Measurements from ENCODE around the gene CSF2RB.

Gene CSF2RB

GRCh38 chr22:36936362-36937116 lies 23.1 kb downstream of the CSF2RB start:
- no peak overlapping the region for H3K4me3 ChIP-seq (ENCODE audit: low read length)
- no peak for DNase-seq (ENCODE audit: low read depth)
- TF ChIP-seq CTCF (conservative IDR thresholded peaks at IDR 0.05; ENCODE audit: low read length) = no peak

- no peak overlapping the region for H3K4me3 ChIP-seq (ENCODE audit: low read length)
- DNase-seq (ENCODE audit: low read depth) = no peak
- TF ChIP-seq CTCF (conservative IDR thresholded peaks at IDR 0.05; ENCODE audit: low read length) = no peak
Observed at GRCh38 chr22:36937319-36938027, 24.0 kb downstream of the CSF2RB start.

DNA sequence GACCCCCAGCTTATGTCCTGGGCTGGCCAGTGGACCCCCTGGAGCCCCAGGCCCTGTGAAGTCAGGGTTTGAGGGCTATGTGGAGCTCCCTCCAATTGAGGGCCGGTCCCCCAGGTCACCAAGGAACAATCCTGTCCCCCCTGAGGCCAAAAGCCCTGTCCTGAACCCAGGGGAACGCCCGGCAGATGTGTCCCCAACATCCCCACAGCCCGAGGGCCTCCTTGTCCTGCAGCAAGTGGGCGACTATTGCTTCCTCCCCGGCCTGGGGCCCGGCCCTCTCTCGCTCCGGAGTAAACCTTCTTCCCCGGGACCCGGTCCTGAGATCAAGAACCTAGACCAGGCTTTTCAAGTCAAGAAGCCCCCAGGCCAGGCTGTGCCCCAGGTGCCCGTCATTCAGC lies 24.6 kb downstream of the CSF2RB start:
- no peak overlapping the region for H3K4me3 ChIP-seq (ENCODE audit: low read length)
- TF ChIP-seq CTCF (conservative IDR thresholded peaks at IDR 0.05; ENCODE audit: low read length) = no peak
- no peak for DNase-seq (ENCODE audit: low read depth)

DNA sequence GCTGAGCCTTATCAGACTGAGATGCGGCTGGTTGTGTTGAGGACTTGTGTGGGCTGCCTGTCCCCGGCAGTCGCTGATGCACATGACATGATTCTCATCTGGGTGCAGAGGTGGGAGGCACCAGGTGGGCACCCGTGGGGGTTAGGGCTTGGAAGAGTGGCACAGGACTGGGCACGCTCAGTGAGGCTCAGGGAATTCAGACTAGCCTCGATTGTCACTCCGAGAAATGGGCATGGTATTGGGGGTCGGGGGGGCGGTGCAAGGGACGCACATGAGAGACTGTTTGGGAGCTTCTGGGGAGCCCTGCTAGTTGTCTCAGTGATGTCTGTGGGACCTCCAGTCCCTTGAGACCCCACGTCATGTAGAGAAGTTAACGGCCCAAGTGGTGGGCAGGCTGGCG lies 25.5 kb downstream of the CSF2RB start:
- no peak for TF ChIP-seq CTCF (conservative IDR thresholded peaks at IDR 0.05; ENCODE audit: low read length)
- DNase-seq (ENCODE audit: low read depth) = no peak
- H3K4me3 ChIP-seq (ENCODE audit: low read length) = no peak overlapping the region

DNA sequence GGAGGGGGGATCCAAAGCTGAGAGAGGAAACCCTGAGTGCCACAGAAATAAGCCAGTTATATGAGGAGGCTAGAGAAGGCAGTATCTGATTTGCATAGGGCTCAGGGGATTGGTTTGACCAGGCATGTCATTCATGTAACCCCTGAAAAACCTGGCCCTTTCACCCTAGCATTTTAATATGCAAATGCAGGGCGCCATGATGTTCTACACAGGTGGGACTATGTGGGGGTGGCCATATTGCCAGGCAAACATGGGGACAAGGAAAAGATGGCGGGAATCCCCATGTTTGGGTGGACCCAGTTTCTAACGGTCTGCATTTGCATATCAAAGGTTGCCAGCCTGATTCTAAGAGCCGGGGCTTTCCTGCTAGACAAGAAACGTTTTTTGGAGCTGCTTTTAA lies 27.2 kb downstream of the CSF2RB start:
- H3K4me3 ChIP-seq (ENCODE audit: low read length) = no peak overlapping the region
- no peak for TF ChIP-seq CTCF (conservative IDR thresholded peaks at IDR 0.05; ENCODE audit: low read length)
- DNase-seq (ENCODE audit: low read depth) = no peak

DNA sequence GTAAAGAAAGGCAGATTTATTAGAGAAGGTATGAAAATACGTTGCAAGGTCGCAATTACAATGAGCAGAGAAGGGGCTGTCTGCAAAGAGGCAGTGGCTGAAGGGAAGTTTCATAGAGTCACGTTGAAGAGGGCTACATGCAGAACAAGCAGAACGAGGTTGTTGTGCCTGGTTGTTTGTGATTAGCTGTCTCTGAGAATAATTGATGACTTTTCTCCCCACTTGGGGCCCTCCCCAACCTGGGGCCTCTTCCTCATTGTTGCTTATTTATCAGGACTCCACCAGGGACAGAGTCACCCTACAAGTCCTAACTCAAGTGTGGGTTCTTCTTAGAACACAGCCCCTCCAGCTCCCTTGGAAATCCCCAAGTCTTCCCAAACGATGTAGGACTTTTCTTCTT lies 29.1 kb downstream of the CSF2RB start:
- DNase-seq (ENCODE audit: low read depth) = no peak
- no peak overlapping the region for H3K4me3 ChIP-seq (ENCODE audit: low read length)
- TF ChIP-seq CTCF (conservative IDR thresholded peaks at IDR 0.05; ENCODE audit: low read length) = no peak

All from AG10803 (cell line).